K562 (cell line): ENCODE results near the gene SUMF1. TPM values are rescaled to one million over a fixed set of nuclear protein-coding genes. Genes with fewer than 3 reads are reported as not detected.

ENCODE experiments used
- BACH1 ChIP-seq: fragments of 200-800 bp; sonication (Bioruptor generic); IDR thresholded peaks from 2 replicates; pipeline ENCODE4 v1.6.1; 2016; ENCODE audit warnings: missing genetic modification characterization, missing compliant biosample characterization
- ELK3 ChIP-seq: fragments of 450-650 bp; formaldehyde crosslinking; IDR thresholded peaks from 2 replicates; pipeline ENCODE4 v1.4.0; 2020; ENCODE audit warnings: mild to moderate bottlenecking
- EP300 ChIP-seq: IDR thresholded peaks from 2 replicates; pipeline ENCODE4 v1.6.1; 2012; ENCODE audit warnings: low read length, improper control_type of control experiment
- FOSL1 ChIP-seq: fragments of 200-800 bp; sonication (Bioruptor generic); conservative IDR thresholded peaks from 2 replicates; pipeline ENCODE4 v1.6.1; 2016; ENCODE audit warnings: missing genetic modification characterization, missing compliant biosample characterization
- HOXB6 ChIP-seq: fragments of 250-450 bp; sonication (Bioruptor Pico); IDR thresholded peaks from 2 replicates; pipeline ENCODE4 v1.5.1; 2022; ENCODE audit warnings: mild to moderate bottlenecking, borderline replicate concordance
- JUND ChIP-seq, 2 experiments: IDR thresholded peaks; 2 replicates in 1 of 2; 3 replicates in 1 of 2; pipeline ENCODE4 v1.6.1; 2011; ENCODE audit warnings: borderline replicate concordance in 2 of 2, low read depth in 2 of 2, low read length in 2 of 2, improper control_type of control experiment in 1 of 2, missing biosample characterization in 1 of 2, missing genetic modification characterization in 1 of 2, missing genetic modification reagents in 1 of 2
- PATZ1 ChIP-seq: fragments of 250-450 bp; sonication (Bioruptor Pico); IDR thresholded peaks from 2 replicates; pipeline ENCODE4 v1.5.0; 2020; ENCODE audit warnings: mild to moderate bottlenecking, borderline replicate concordance
- POLR2G ChIP-seq: fragments of 200-400 bp; formaldehyde crosslinking; IDR thresholded peaks from 2 replicates; pipeline ENCODE4 v1.6.1; 2017; ENCODE audit warnings: low read depth, mild to moderate bottlenecking, antibody characterized with exemption, low read length, moderate library complexity
- RAD51 ChIP-seq: fragments of 450-650 bp; IDR thresholded peaks from 2 replicates; pipeline ENCODE4 v1.7.1; 2016; ENCODE audit warnings: low read depth, mild to moderate bottlenecking, borderline replicate concordance
- RHOXF2B ChIP-seq: fragments of 250-450 bp; sonication (Bioruptor Pico); conservative IDR thresholded peaks from 2 replicates; pipeline ENCODE4 v1.5.1; 2021
- TEAD2 ChIP-seq: fragments of 450-650 bp; IDR thresholded peaks from 2 replicates; pipeline ENCODE4 v1.6.1; 2016; ENCODE audit warnings: missing genetic modification characterization, control low read depth, missing compliant biosample characterization
- TRIM28 ChIP-seq: fragments of 450-650 bp; IDR thresholded peaks from 2 replicates; pipeline ENCODE4 v1.6.1; 2017
- XRCC3 ChIP-seq: fragments of 450-650 bp; IDR thresholded peaks from 2 replicates; pipeline ENCODE4 v1.6.1; 2017; ENCODE audit warnings: mild to moderate bottlenecking, moderate library complexity
- YY1 ChIP-seq, 3 experiments: IDR thresholded peaks; 2 replicates each; pipeline ENCODE4 v1.6.1; 2011; ENCODE audit warnings: low read length in 2 of 3, mild to moderate bottlenecking in 2 of 3, moderate library complexity in 2 of 3, borderline replicate concordance in 1 of 3, control low read depth in 1 of 3, low read depth in 1 of 3; ENCODE audit not compliant: insufficient read depth in 3 of 3, insufficient replicate concordance in 2 of 3, control insufficient read depth in 1 of 3, insufficient read length in 1 of 3; ENCODE audit errors: extremely low read depth in 1 of 3
- ZBTB1 ChIP-seq: sonication (generic); formaldehyde crosslinking; IDR thresholded peaks from 2 replicates; pipeline ENCODE4 v1.8.1; 2023; ENCODE audit warnings: missing genetic modification reagents, low read depth, mild to moderate bottlenecking, borderline replicate concordance
- ZNF398 ChIP-seq: fragments of 250-450 bp; sonication (Bioruptor Pico); IDR thresholded peaks from 2 replicates; pipeline ENCODE4 v1.8.0; 2021; ENCODE audit warnings: moderate library complexity, mild to moderate bottlenecking, inconsistent platforms
- ZNF589 ChIP-seq: fragments of 200-800 bp; sonication (Bioruptor generic); IDR thresholded peaks from 2 replicates; pipeline ENCODE4 v1.6.1; 2016; ENCODE audit warnings: low read depth, missing genetic modification characterization, missing compliant biosample characterization
- ZNF695 ChIP-seq: fragments of 450-650 bp; formaldehyde crosslinking; IDR thresholded peaks from 2 replicates; pipeline ENCODE4 v1.4.0; 2020; ENCODE audit warnings: mild to moderate bottlenecking, moderate library complexity
- ZNF77 ChIP-seq: fragments of 250-450 bp; sonication (Bioruptor Pico); IDR thresholded peaks from 2 replicates; pipeline ENCODE4 v1.5.0; 2020
- ZZZ3 ChIP-seq: fragments of 450-650 bp; IDR thresholded peaks from 2 replicates; pipeline ENCODE4 v1.6.1; 2016; ENCODE audit warnings: antibody characterized with exemption, mild to moderate bottlenecking, moderate library complexity
- polyA plus RNA-seq, 8 experiments: library from polyadenylated mRNA; depleted of rRNA in 4 of 8; stranded (reverse) in 5 of 8; unstranded in 3 of 8; fragments of >200 nt; fragmentation: Nextera tagmentation in 2 of 8; fragmentation: Illumina TruSeq in 1 of 8; extraction: Ambion mirVana in 2 of 8; extraction: Trizol in 1 of 8; gene quantifications; 2 replicates each; pipeline versions ENCODE4 v1.2.1 to v1.2.3, GENCODE V29; 2011 to 2014; ENCODE audit warnings: inconsistent platforms in 1 of 8, missing spikeins in 1 of 8
- total RNA-seq, 7 experiments: library from RNA; depleted of rRNA in 6 of 7; stranded (reverse); fragments of >200 nt in 6 of 7; fragmentation: Illumina TruSeq in 2 of 7; extraction: Trizol in 2 of 7; gene quantifications; 2 replicates each; pipeline versions ENCODE4 v1.2.1 to v1.2.3, GENCODE V29; 2011 to 2021; ENCODE audit warnings: low replicate concordance in 1 of 7
- TF ChIP-seq, protein P1 (sequence below): fragments of 450-650 bp; conservative IDR thresholded peaks from 2 replicates; pipeline ENCODE4 v1.6.1; 2016; ENCODE audit warnings: missing genetic modification characterization, low read depth, mild to moderate bottlenecking, missing compliant biosample characterization, moderate library complexity

Gene SUMF1
- total and polyA plus RNA-seq, 9 of the 15 experiments (the other 6 are each of a cell fraction or from before 2014, with no cell fraction given), result 1.3 to 7.4 (median 4.2) TPM

DNA sequence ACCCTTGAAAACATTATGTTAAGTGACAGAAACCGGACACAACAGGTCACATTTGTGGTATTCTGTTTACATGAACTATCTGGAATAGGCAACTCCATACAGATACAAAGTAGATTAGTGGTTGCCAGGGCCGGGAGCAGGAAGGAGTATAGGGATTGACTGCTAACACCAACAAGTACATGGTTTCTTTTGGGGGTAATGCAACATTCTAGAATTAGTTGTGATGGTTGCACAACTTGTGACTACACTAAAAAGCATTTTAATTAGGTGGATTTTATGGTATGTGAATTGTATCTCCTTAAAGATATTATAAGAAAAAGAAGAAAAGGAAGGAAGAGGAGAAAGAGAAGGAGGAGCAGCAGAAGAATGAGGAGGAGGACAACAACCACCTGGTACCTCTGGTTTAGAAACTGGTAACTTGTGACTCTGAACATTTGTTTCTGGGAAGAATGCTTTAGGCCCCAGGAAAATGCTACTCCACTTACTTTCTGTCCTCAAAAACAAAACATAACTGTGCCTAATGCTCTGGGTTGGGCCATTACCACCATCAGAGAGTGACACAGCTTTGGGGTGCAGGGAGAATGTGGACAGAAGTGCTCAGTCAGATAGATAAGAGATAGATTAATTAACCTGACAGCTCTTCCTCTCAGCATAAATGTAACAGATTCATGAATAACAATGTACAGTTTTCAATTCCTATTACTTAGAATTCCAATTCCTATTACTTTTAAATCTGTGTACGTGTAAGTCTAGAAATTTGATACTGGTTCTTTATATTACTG lies 143.6 kb downstream of the SUMF1 start (continued):
- TF ChIP-seq PATZ1 (no peak), JUND (IDR thresholded peaks at IDR 0.05; ENCODE audit: borderline replicate concordance, low read depth, low read length) (peak; percentile 27; the same call in 1 of the 2 replicates), JUND (tag; IDR thresholded peaks at IDR 0.05; ENCODE audit: borderline replicate concordance, low read depth, low read length) (no peak; the same call in 2 of the 3 replicates), YY1 (IDR thresholded peaks at IDR 0.05; ENCODE audit: borderline replicate concordance in 1 of 3, control insufficient read depth in 1 of 3, extremely low read depth in 1 of 3, insufficient read depth in 3 of 3, insufficient read length in 1 of 3, insufficient replicate concordance in 2 of 3, low read depth in 1 of 3, low read length in 2 of 3) (no peak), XRCC3 (no peak), ZBTB1 (CRISPR knock-in tag) (no peak), ZZZ3 (no peak), EP300 (no peak), RHOXF2B (CRISPR knock-in tag) (no peak), TEAD2 (tag) (peak; percentile 66; the same call in 1 of the 2 replicates), ZNF77 (CRISPR knock-in tag) (no peak), TRIM28 (no peak), POLR2G (no peak), ZNF695 (CRISPR knock-in tag) (no peak), FOSL1 (tag) (0 out of 2 replicates have a peak, but pooled peaks have one; percentile 10), BACH1 (tag) (peak; percentile 18; the same call in 1 of the 2 replicates), ZNF589 (CRISPR knock-in tag) (0 out of 2 replicates have a peak, but pooled peaks have one; percentile 31), RAD51 (no peak), ELK3 (no peak), HOXB6 (CRISPR knock-in tag) (no peak), ZNF398 (CRISPR knock-in tag) (no peak)
- TF ChIP-seq, protein P1, sequence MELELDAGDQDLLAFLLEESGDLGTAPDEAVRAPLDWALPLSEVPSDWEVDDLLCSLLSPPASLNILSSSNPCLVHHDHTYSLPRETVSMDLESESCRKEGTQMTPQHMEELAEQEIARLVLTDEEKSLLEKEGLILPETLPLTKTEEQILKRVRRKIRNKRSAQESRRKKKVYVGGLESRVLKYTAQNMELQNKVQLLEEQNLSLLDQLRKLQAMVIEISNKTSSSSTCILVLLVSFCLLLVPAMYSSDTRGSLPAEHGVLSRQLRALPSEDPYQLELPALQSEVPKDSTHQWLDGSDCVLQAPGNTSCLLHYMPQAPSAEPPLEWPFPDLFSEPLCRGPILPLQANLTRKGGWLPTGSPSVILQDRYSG (tag), result no peak
